Hepatocyte (in vitro differentiated cells): ENCODE data around the gene C16orf82. TPM values are rescaled to one million over a fixed set of nuclear protein-coding genes. Genes with fewer than 3 reads are reported as not detected.

Experiments used
- DNase-seq: peaks from one replicate; pipeline ENCODE4 v3.0.0-alpha.2; 2016; ENCODE audit warnings: low spot score
- H2AFZ ChIP-seq: fragments of 200-600 bp; sonication (generic); 2 replicates; pipeline ENCODE4 v1.6.0; 2016; ENCODE audit warnings: antibody characterized with exemption, mild to moderate bottlenecking
- H3K27ac ChIP-seq: fragments of 200-600 bp; sonication (generic); 2 replicates; pipeline ENCODE4 v1.5.1; 2016; ENCODE audit warnings: mild to moderate bottlenecking
- H3K27me3 ChIP-seq: fragments of 200-600 bp; sonication (generic); 2 replicates; pipeline ENCODE4 v1.6.1; 2016
- H3K36me3 ChIP-seq: fragments of 200-600 bp; sonication (generic); replicated peaks from 2 replicates; pipeline ENCODE4 v1.5.1; 2016; ENCODE audit warnings: low read depth; ENCODE audit not compliant: insufficient read depth
- H3K4me1 ChIP-seq: fragments of 200-600 bp; sonication (generic); 2 replicates; pipeline ENCODE4 v1.5.1; 2016; ENCODE audit warnings: mild to moderate bottlenecking, moderate library complexity; ENCODE audit not compliant: insufficient read depth
- H3K4me2 ChIP-seq: fragments of 200-600 bp; sonication (generic); 2 replicates; pipeline ENCODE4 v1.6.0; 2016
- H3K4me3 ChIP-seq: fragments of 200-600 bp; sonication (generic); 2 replicates; pipeline ENCODE4 v1.5.1; 2016; ENCODE audit warnings: mild to moderate bottlenecking
- H3K79me2 ChIP-seq: fragments of 200-600 bp; sonication (generic); 2 replicates; pipeline ENCODE4 v1.6.0; 2017; ENCODE audit warnings: mild to moderate bottlenecking
- H3K9me2 ChIP-seq: fragments of 200-600 bp; sonication (generic); replicated peaks from 2 replicates; pipeline ENCODE4 v1.6.0; 2017; ENCODE audit warnings: mild to moderate bottlenecking; ENCODE audit not compliant: insufficient read depth
- H3K9me3 ChIP-seq: fragments of 200-600 bp; sonication (generic); 2 replicates; pipeline ENCODE4 v1.5.1; 2016; ENCODE audit warnings: low read depth, mild to moderate bottlenecking
- H4K20me1 ChIP-seq: fragments of 200-600 bp; sonication (generic); 2 replicates; pipeline ENCODE4 v1.6.0; 2016; ENCODE audit warnings: mild to moderate bottlenecking; ENCODE audit not compliant: insufficient read depth, poor library complexity, severe bottlenecking
- CTCF ChIP-seq: fragments of 200-600 bp; sonication (generic); IDR thresholded peaks from 2 replicates; pipeline ENCODE4 v1.5.1; 2016; ENCODE audit warnings: antibody characterized with exemption, mild to moderate bottlenecking; ENCODE audit not compliant: poor library complexity
- EZH2 ChIP-seq: fragments of 200-600 bp; sonication (generic); IDR thresholded peaks from 2 replicates; pipeline ENCODE4 v1.6.1; 2016; ENCODE audit warnings: antibody characterized with exemption, mild to moderate bottlenecking, borderline replicate concordance
- EZH2phosphoT487 ChIP-seq: fragments of 200-600 bp; sonication (generic); IDR thresholded peaks from one replicate; pipeline ENCODE4 v1.6.1; 2018; ENCODE audit warnings: antibody characterized with exemption, mild to moderate bottlenecking, low read depth, moderate library complexity; ENCODE audit not compliant: unreplicated experiment, severe bottlenecking
- WGBS: methylation state at CpG from one replicate; pipeline ENCODE4 v1.1.6; 2016; ENCODE audit warnings: low lambda C conversion rate; ENCODE audit errors: missing lambda C conversion rate; 5-methylcytosine and 5-hydroxymethylcytosine counted together
- polyA plus RNA-seq: library from polyadenylated mRNA; unstranded; fragments of >200 nt; fragmentation: Nextera tagmentation; extraction: Ambion mirVana; gene quantifications from 2 replicates; pipeline ENCODE4 v1.2.1, GENCODE V29; 2016
- total RNA-seq: library from RNA; depleted of rRNA; stranded (reverse); fragments of >200 nt; gene quantifications from 2 replicates; pipeline ENCODE4 v1.2.3, GENCODE V29; 2014

C16orf82 gene
- total and polyA plus RNA-seq, 2 experiments from 2014 or later = not detected

GRCh38 chr16:27096375-27096774, 29.6 kb downstream of the C16orf82 start:
- TF ChIP-seq EZH2phosphoT487 (no peak), EZH2 (no peak), CTCF (no peak)
- peaks cover 8% of the 10 kb centered on the region for H3K27me3 ChIP-seq
- no peak overlapping the region for H3K27ac ChIP-seq
- H3K9me2 ChIP-seq = no peaks in the 10 kb centered on the region
- WGBS = 89% methylated on average over 2 of the region's 2 CpGs
- no peak overlapping the region for H3K4me3 ChIP-seq
- DNase-seq = no peak
- no peak overlapping the region for H3K4me2 ChIP-seq
- no peaks in the 10 kb centered on the region for H3K4me1 ChIP-seq
- no peaks in the 10 kb centered on the region for H4K20me1 ChIP-seq
- no peaks in the 10 kb centered on the region for H3K36me3 ChIP-seq
- H2AFZ ChIP-seq = no peak overlapping the region
- H3K9me3 ChIP-seq = no peaks in the 10 kb centered on the region
- H3K79me2 ChIP-seq = no peaks in the 10 kb centered on the region

- Histone ChIP-seq H3K9me2 (no peaks in the 10 kb centered on the region), H3K4me1 (no peaks in the 10 kb centered on the region), H3K79me2 (no peaks in the 10 kb centered on the region), H3K27ac (no peak overlapping the region), H3K27me3 (no peaks in the 10 kb centered on the region), H2AFZ (no peak overlapping the region), H3K4me3 (no peak overlapping the region), H3K9me3 (no peaks in the 10 kb centered on the region), H4K20me1 (no peaks in the 10 kb centered on the region), H3K4me2 (no peak overlapping the region), H3K36me3 (no peaks in the 10 kb centered on the region)
- no peak for TF ChIP-seq CTCF
- TF ChIP-seq EZH2phosphoT487 = no peak
- TF ChIP-seq EZH2 = no peak
- no peak for DNase-seq
- 75% methylated on average over 6 of the region's 6 CpGs for WGBS
Measured at GRCh38 chr16:27097800-27098230, 31.1 kb downstream of the C16orf82 start.

GRCh38 chr16:27098366-27099049, 31.8 kb downstream of the C16orf82 start:
- no peak overlapping the region for H3K4me2 ChIP-seq
- no peaks in the 10 kb centered on the region for H3K27me3 ChIP-seq
- TF ChIP-seq CTCF = no peak
- TF ChIP-seq EZH2 = no peak
- no peak for TF ChIP-seq EZH2phosphoT487
- no peaks in the 10 kb centered on the region for H3K4me1 ChIP-seq
- H2AFZ ChIP-seq = no peak overlapping the region
- no peak for DNase-seq
- H3K9me2 ChIP-seq = no peaks in the 10 kb centered on the region
- H3K9me3 ChIP-seq = no peaks in the 10 kb centered on the region
- H3K36me3 ChIP-seq = no peaks in the 10 kb centered on the region
- H3K4me3 ChIP-seq = no peak overlapping the region
- no peaks in the 10 kb centered on the region for H3K79me2 ChIP-seq
- no peak overlapping the region for H3K27ac ChIP-seq
- 88% methylated on average over 3 of the region's 3 CpGs for WGBS
- H4K20me1 ChIP-seq = no peaks in the 10 kb centered on the region
